Keratinocyte (primary cell): ENCODE data around the gene EN2. TPM values are rescaled to one million over a fixed set of nuclear protein-coding genes. Genes with fewer than 3 reads are reported as not detected.

ENCODE experiments used
- DNase-seq: peaks from one replicate; pipeline ENCODE4 v3.0.0-alpha.2; 2011; ENCODE audit warnings: low read depth, missing footprints, low spot score
- FAIRE-seq: peaks from 2 replicates; lab custom pipeline; 2011; peaks lifted over from hg19 to GRCh38; lab: Jason Lieb, UNC
- H2AFZ ChIP-seq: 2 replicates; pipeline ENCODE4 v1.6.0; 2012; ENCODE audit warnings: low read length, control low read depth, inconsistent platforms; ENCODE audit not compliant: control insufficient read depth
- H3K27ac ChIP-seq: 2 replicates; pipeline ENCODE4 v1.5.1; 2011; ENCODE audit warnings: low read length; ENCODE audit not compliant: control insufficient read depth, insufficient read depth
- H3K27me3 ChIP-seq: 3 replicates; pipeline ENCODE4 v1.6.0; 2011; ENCODE audit warnings: low read length; ENCODE audit not compliant: control insufficient read depth, insufficient read depth; ENCODE audit errors: extremely low read depth
- H3K36me3 ChIP-seq, 2 experiments: 2 replicates in 1 of 2; 3 replicates in 1 of 2; pipeline ENCODE4 v1.5.1; 2011; ENCODE audit warnings: low read length in 2 of 2, mild to moderate bottlenecking in 1 of 2; ENCODE audit not compliant: control insufficient read depth in 2 of 2, insufficient read depth in 2 of 2; ENCODE audit errors: extremely low read depth in 1 of 2
- H3K4me1 ChIP-seq: 3 replicates; pipeline ENCODE4 v1.5.1; 2011; ENCODE audit warnings: low read length; ENCODE audit not compliant: control insufficient read depth, insufficient read depth; ENCODE audit errors: extremely low read depth
- H3K4me2 ChIP-seq: 3 replicates; pipeline ENCODE4 v1.6.0; 2011; ENCODE audit warnings: low read depth, low read length; ENCODE audit not compliant: control insufficient read depth, insufficient read depth; ENCODE audit errors: extremely low read depth
- H3K4me3 ChIP-seq, 3 experiments: fragments of 200-600 bp in 1 of 3; sonication (generic) in 1 of 3; 2 replicates in 2 of 3; 3 replicates in 1 of 3; pipeline ENCODE4 v1.5.1; 2011 to 2016; ENCODE audit warnings: low read length in 3 of 3, mild to moderate bottlenecking in 3 of 3, control low read depth in 2 of 3, inconsistent platforms in 1 of 3, low read depth in 1 of 3, mixed read lengths in 1 of 3, mixed run types in 1 of 3, moderate library complexity in 1 of 3; ENCODE audit not compliant: control insufficient read depth in 2 of 3, insufficient read depth in 2 of 3; ENCODE audit errors: extremely low read depth in 1 of 3
- H3K79me2 ChIP-seq: 2 replicates; pipeline ENCODE4 v1.6.0; 2012; ENCODE audit warnings: low read length; ENCODE audit not compliant: control insufficient read depth, insufficient read depth
- H3K9ac ChIP-seq: 3 replicates; pipeline ENCODE4 v1.6.0; 2011; ENCODE audit warnings: low read length; ENCODE audit not compliant: control insufficient read depth, insufficient read depth; ENCODE audit errors: extremely low read depth
- H3K9me1 ChIP-seq: 3 replicates; pipeline ENCODE4 v1.6.0; 2011; ENCODE audit warnings: low read length; ENCODE audit not compliant: control insufficient read depth, insufficient read depth; ENCODE audit errors: extremely low read depth
- H3K9me3 ChIP-seq: 2 replicates; pipeline ENCODE4 v1.5.1; 2012; ENCODE audit warnings: low read depth, low read length; ENCODE audit not compliant: control insufficient read depth
- H4K20me1 ChIP-seq: 3 replicates; pipeline ENCODE4 v1.6.0; 2011; ENCODE audit warnings: low read length; ENCODE audit not compliant: control insufficient read depth, insufficient read depth; ENCODE audit errors: extremely low read depth
- CTCF ChIP-seq, 3 experiments: IDR thresholded peaks in 1 of 3; conservative IDR thresholded peaks in 1 of 3; optimal IDR thresholded peaks in 1 of 3; 2 replicates in 2 of 3; 3 replicates in 1 of 3; pipeline versions ENCODE3 to v1.5.1; 2011; ENCODE audit warnings: low read length in 3 of 3, mild to moderate bottlenecking in 3 of 3, moderate library complexity in 2 of 3, control low read depth in 1 of 3, inconsistent platforms in 1 of 3; ENCODE audit not compliant: insufficient read depth in 2 of 3; ENCODE audit errors: extremely low read depth in 1 of 3
- EZH2 ChIP-seq: IDR thresholded peaks from one replicate; pipeline ENCODE4 v1.6.1; 2012; ENCODE audit warnings: inconsistent platforms, mild to moderate bottlenecking, low read length, moderate library complexity
- dilution Hi-C: fragments of 300-500 bp; cut with MboI; formaldehyde crosslinking; loops from one replicate; pipeline ENCODE4 v1.7.0; 2020; ENCODE audit warnings: low sequenced_read_pairs; ENCODE audit not compliant: extremely low pct_ligation_motif_present
- polyA plus RNA-seq, 5 experiments: library from polyadenylated mRNA; depleted of rRNA in 3 of 5; stranded (reverse) in 3 of 5; stranded (forward) in 1 of 5; unstranded in 1 of 5; fragments of >200 nt; gene quantifications; 1 replicate in 1 of 5; 2 replicates in 3 of 5; 3 replicates in 1 of 5; pipeline versions ENCODE4 v1.2.1 to v1.2.3, GENCODE V29; 2011 to 2012; ENCODE audit warnings: missing spikeins in 2 of 5, low read depth in 1 of 5, low replicate concordance in 1 of 5

The EN2 gene
- polyA plus RNA-seq, 1 donor (not counting 4 experiments of a cell fraction or from before 2014, with no cell fraction given): 0.05 TPM

GRCh38 chr7:155431231-155431630 lies 26.7 kb upstream of the EN2 start:
- no peak overlapping the region for H3K4me3 ChIP-seq
- TF ChIP-seq CTCF (optimal IDR thresholded peaks at IDR 0.05 in 1 of 3, IDR thresholded peaks at IDR 0.05 in 1 of 3, conservative IDR thresholded peaks at IDR 0.05 in 1 of 3; ENCODE audit: extremely low read depth in 1 of 3, insufficient read depth in 2 of 3, low read length in 3 of 3) (no peak), EZH2 (no peak)
- no peaks in the 10 kb centered on the region for H3K9me3 ChIP-seq
- H3K27me3 ChIP-seq: peaks cover 22% of the 10 kb centered on the region
- dilution Hi-C loops: no loop called here
- H3K9me1 ChIP-seq: no peaks in the 10 kb centered on the region
- no peaks in the 10 kb centered on the region for H4K20me1 ChIP-seq
- H3K36me3 ChIP-seq: no peaks in the 10 kb centered on the region
- no peak overlapping the region for H3K27ac ChIP-seq
- no peaks in the 10 kb centered on the region for H3K4me1 ChIP-seq
- DNase-seq (no peak), FAIRE-seq (no peak)
- H2AFZ ChIP-seq: no peak overlapping the region
- no peak overlapping the region for H3K9ac ChIP-seq
- H3K79me2 ChIP-seq: no peaks in the 10 kb centered on the region
- H3K4me2 ChIP-seq: no peak overlapping the region

GRCh38 chr7:155431711-155432110 lies 26.2 kb upstream of the EN2 start:
- dilution Hi-C loops: no loop called here
- no peak overlapping the region for H3K4me2 ChIP-seq
- no peak overlapping the region for H3K4me3 ChIP-seq
- peaks cover 21% of the 10 kb centered on the region for H3K27me3 ChIP-seq
- no peaks in the 10 kb centered on the region for H3K9me1 ChIP-seq
- TF ChIP-seq EZH2: no peak
- no peak for TF ChIP-seq CTCF (optimal IDR thresholded peaks at IDR 0.05 in 1 of 3, IDR thresholded peaks at IDR 0.05 in 1 of 3, conservative IDR thresholded peaks at IDR 0.05 in 1 of 3; ENCODE audit: extremely low read depth in 1 of 3, insufficient read depth in 2 of 3, low read length in 3 of 3)
- FAIRE-seq (no peak), DNase-seq (no peak)
- no peaks in the 10 kb centered on the region for H3K79me2 ChIP-seq
- H2AFZ ChIP-seq: no peak overlapping the region
- H3K4me1 ChIP-seq: no peaks in the 10 kb centered on the region
- no peak overlapping the region for H3K27ac ChIP-seq
- H3K9ac ChIP-seq: no peak overlapping the region
- H3K9me3 ChIP-seq: no peaks in the 10 kb centered on the region
- no peaks in the 10 kb centered on the region for H4K20me1 ChIP-seq
- H3K36me3 ChIP-seq: no peaks in the 10 kb centered on the region
